NAMALWA (cell line): ENCODE measurements around the gene C20orf204.
A peak's percentile ranks its signal among the peaks of the same experiment; 100 is the strongest.

Experiments used
- DNase-seq: peaks from one replicate; pipeline ENCODE4 v3.0.0-alpha.2; 2015; ENCODE audit warnings: low spot score

C20orf204 gene

GRCh38 chr20:64056889-64057627, 21.1 kb downstream of the C20orf204 start:
- DNase-seq, result peak; percentile 61

GRCh38 chr20:64057628-64058498, 21.9 kb downstream of the C20orf204 start:
- peak; percentile 80 for DNase-seq

GRCh38 chr20:64058536-64058935, 22.6 kb downstream of the C20orf204 start:
- DNase-seq, result peak; percentile 55

GRCh38 chr20:64062276-64062595, 26.3 kb downstream of the C20orf204 start:
- no peak for DNase-seq

GRCh38 chr20:64062596-64063388, 26.8 kb downstream of the C20orf204 start, which contains the start of gene TCEA2:
TCEA2 (plus strand) TSS chr20:64063198; CDS start chr20:64063313, 115 bp downstream.
- peak; percentile 93 for DNase-seq

GRCh38 chr20:64063389-64064144, 27.6 kb downstream of the C20orf204 start:
- DNase-seq, result no peak

GRCh38 chr20:64064145-64064698, 28.2 kb downstream of the C20orf204 start:
- DNase-seq, result no peak

GRCh38 chr20:64065062-64065973, 29.3 kb downstream of the C20orf204 start:
- peak; percentile 82 for DNase-seq

GRCh38 chr20:64065974-64066343, 30.0 kb downstream of the C20orf204 start:
- DNase-seq, result peak; percentile 66

- no peak for DNase-seq
Measured at GRCh38 chr20:64067005-64067632, 31.1 kb downstream of the C20orf204 start.

- DNase-seq, result no peak
Measured at GRCh38 chr20:64067733-64068307, 31.8 kb downstream of the C20orf204 start.

GRCh38 chr20:64068386-64069208, 32.6 kb downstream of the C20orf204 start:
- no peak for DNase-seq

- no peak for DNase-seq
Measured at GRCh38 chr20:64069209-64069613, 33.2 kb downstream of the C20orf204 start.

- no peak for DNase-seq
Measured at GRCh38 chr20:64069614-64070243, 33.7 kb downstream of the C20orf204 start.

GRCh38 chr20:64070244-64070993, 34.4 kb downstream of the C20orf204 start:
- DNase-seq, result no peak

GRCh38 chr20:64071341-64072332, 35.7 kb downstream of the C20orf204 start:
- no peak for DNase-seq
